ENCODE data around the gene ZNF716.

GRCh38 chr7:57425239-57425944, 24.6 kb upstream of the ZNF716 start:
- TF ChIP-seq SMC3 (IDR thresholded peaks at IDR 0.05) (no peak), ZNF302 (CRISPR knock-in tag; IDR thresholded peaks at IDR 0.05) (no peak), JUNB (IDR thresholded peaks at IDR 0.05) (no peak), JUN (IDR thresholded peaks at IDR 0.05) (no peak), REST (IDR thresholded peaks at IDR 0.05) (no peak), EP300 (IDR thresholded peaks at IDR 0.05) (no peak), CHD4 (IDR thresholded peaks at IDR 0.05; ENCODE audit: borderline replicate concordance) (no peak)

Measured in A549 (cell line).